RWPE2 (cell line): ENCODE results near the gene CIBAR2.

ENCODE experiments used
- ATAC-seq: fragments of 200-7000 bp; cut with Tn5 transposase; 3 replicates; pipeline ENCODE4 v1.9.1; 2021; ENCODE audit warnings: low read depth
- DNase-seq: peaks from one replicate; pipeline ENCODE4 v3.0.0-alpha.2; 2020; ENCODE audit warnings: low spot score
- H3K27ac ChIP-seq: fragments of 450-650 bp; 2 replicates; pipeline ENCODE4 v1.5.1; 2017; ENCODE audit warnings: mild to moderate bottlenecking; ENCODE audit not compliant: poor library complexity, severe bottlenecking
- H3K27me3 ChIP-seq: fragments of 250-450 bp; sonication (Bioruptor Pico); 2 replicates; pipeline ENCODE4 v1.5.1; 2021; ENCODE audit warnings: mild to moderate bottlenecking, moderate library complexity; ENCODE audit not compliant: insufficient read depth, poor library complexity, severe bottlenecking
- H3K36me3 ChIP-seq: fragments of 250-450 bp; sonication (Bioruptor Pico); 2 replicates; pipeline ENCODE4 v1.5.1; 2020; ENCODE audit warnings: low read depth, mild to moderate bottlenecking, moderate library complexity
- H3K4me1 ChIP-seq: fragments of 250-450 bp; sonication (Bioruptor Pico); 2 replicates; pipeline ENCODE4 v1.5.1; 2021; ENCODE audit warnings: mild to moderate bottlenecking, moderate library complexity; ENCODE audit not compliant: insufficient read depth, poor library complexity, severe bottlenecking
- H3K4me3 ChIP-seq: fragments of 250-450 bp; sonication (Bioruptor Pico); 2 replicates; pipeline ENCODE4 v1.5.1; 2021; ENCODE audit warnings: mild to moderate bottlenecking, moderate library complexity; ENCODE audit not compliant: severe bottlenecking
- H3K9me3 ChIP-seq: fragments of 250-450 bp; sonication (Bioruptor Pico); 2 replicates; pipeline ENCODE4 v1.5.1; 2021; ENCODE audit warnings: mild to moderate bottlenecking, moderate library complexity; ENCODE audit not compliant: severe bottlenecking
- TF ChIP-seq, protein P1 (sequence below): fragments of 450-650 bp; IDR thresholded peaks from one replicate; pipeline ENCODE4 v1.5.1; 2017; ENCODE audit warnings: mild to moderate bottlenecking, moderate library complexity; ENCODE audit not compliant: poor library complexity, severe bottlenecking

CIBAR2 gene

DNA sequence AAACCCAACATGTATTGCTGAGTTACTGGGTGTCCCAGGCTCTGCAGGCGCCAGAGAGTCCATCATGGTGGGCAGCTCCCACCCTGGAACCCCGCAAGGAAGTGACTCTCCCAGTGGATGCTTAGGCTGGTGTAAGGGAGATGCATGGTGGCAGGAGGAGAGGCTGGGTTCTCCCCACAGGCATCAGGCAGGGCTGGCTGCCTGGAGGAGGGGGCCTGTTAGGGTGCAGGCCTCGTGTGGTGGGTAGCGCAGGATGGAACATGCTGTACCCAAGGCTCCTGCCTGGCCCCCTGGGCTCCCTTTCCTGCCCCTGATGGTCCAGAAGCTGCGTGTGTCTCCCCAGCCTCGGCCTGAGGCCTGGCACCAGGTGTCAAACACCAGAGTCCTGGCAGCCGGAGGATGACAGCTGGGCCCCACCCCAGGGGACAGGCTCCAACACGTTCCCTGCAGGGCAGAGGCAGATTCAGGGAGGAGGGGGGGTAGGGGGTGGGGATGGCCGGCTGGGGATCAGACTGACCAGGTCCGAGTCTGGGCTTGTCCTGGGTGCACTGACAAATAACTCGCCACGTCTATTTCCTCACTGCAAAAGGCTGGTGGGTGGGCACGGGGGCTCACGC lies 40.2 kb upstream of the CIBAR2 start:
- Histone ChIP-seq H3K4me1 (peaks cover 22% of the 10 kb centered on the region), H3K36me3 (no peaks in the 10 kb centered on the region), H3K9me3 (no peaks in the 10 kb centered on the region), H3K4me3 (no peak overlapping the region), H3K27ac (peak overlapping the region; percentile 67), H3K27me3 (no peaks in the 10 kb centered on the region)
- ATAC-seq (peak; percentile 60), DNase-seq (peak; percentile 88)
- TF ChIP-seq, protein P1, sequence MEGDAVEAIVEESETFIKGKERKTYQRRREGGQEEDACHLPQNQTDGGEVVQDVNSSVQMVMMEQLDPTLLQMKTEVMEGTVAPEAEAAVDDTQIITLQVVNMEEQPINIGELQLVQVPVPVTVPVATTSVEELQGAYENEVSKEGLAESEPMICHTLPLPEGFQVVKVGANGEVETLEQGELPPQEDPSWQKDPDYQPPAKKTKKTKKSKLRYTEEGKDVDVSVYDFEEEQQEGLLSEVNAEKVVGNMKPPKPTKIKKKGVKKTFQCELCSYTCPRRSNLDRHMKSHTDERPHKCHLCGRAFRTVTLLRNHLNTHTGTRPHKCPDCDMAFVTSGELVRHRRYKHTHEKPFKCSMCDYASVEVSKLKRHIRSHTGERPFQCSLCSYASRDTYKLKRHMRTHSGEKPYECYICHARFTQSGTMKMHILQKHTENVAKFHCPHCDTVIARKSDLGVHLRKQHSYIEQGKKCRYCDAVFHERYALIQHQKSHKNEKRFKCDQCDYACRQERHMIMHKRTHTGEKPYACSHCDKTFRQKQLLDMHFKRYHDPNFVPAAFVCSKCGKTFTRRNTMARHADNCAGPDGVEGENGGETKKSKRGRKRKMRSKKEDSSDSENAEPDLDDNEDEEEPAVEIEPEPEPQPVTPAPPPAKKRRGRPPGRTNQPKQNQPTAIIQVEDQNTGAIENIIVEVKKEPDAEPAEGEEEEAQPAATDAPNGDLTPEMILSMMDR, result no peak

DNA sequence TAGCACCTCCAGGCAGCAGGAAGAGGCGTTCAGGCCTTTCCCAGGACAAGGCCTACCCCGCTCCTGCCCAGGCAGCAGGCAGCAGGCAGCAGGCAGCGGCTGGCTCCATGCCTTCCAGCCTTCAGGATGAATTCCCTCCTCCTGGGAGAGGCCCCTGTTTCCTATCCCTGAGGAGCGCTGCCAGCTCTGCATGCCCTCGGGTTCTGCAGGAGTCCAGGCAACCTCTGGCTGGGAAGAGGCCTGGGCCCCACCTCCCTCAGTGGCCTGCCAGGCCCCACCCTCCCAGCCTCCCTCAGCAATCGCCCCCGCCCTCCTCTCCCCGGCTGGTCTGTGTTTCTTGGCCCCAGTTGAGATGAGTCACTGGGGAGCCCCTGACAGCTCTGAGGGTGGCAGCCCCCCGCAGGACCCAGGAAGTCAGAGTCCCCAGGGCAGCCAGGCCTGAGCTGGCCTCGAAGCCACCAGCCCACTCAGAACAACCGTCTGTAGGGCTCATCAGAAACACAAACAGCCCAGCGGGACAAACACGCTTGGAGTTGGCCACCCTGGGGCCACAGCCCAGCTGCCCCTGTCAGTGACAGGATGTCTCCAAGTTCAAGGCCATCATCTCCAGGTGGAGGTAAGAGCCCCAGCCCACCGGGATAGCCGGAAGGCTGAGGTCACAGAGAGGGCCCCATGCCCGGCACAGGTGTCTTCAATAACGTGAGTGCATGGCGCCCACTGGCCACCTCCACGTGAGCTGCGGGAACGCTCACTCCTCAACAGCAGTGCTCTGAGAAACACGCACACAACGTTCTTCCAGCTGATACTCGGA lies 39.5 kb upstream of the CIBAR2 start:
- H3K27ac ChIP-seq, result peak overlapping the region; percentile 67
- H3K4me1 ChIP-seq, result peaks cover 22% of the 10 kb centered on the region
- H3K9me3 ChIP-seq, result no peaks in the 10 kb centered on the region
- peak; percentile 92 for ATAC-seq
- DNase-seq, result peak; percentile 95
- no peaks in the 10 kb centered on the region for H3K27me3 ChIP-seq
- TF ChIP-seq, protein P1, result no peak
- H3K4me3 ChIP-seq, result no peak overlapping the region
- H3K36me3 ChIP-seq, result no peaks in the 10 kb centered on the region

DNA sequence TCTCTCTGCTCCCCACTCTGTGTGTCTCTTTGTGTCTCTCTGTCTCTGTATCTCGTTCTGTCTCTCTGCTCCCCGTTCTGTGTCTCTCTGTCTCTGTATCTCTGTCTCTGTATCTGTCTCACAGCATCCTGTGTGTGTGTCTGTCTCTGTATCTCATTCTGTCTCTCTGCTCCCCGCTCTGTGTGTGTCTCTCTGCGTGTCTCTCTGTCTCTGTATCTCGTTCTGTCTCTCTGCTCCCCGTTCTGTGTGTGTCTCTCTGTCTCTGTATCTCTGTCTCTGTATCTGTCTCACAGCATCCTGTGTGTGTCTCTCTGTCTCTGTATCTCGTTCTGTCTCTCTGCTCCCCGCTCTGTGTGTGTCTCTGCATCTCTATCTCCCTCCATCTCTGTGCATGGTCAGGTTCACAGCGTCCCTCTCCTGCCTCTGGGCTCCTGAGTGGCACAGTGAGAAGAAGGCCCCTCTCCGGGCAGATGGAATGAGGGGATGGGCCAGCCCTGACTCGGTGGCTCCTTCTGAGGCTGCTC lies 38.9 kb upstream of the CIBAR2 start:
- DNase-seq (no peak), ATAC-seq (no peak)
- Histone ChIP-seq H3K36me3 (no peaks in the 10 kb centered on the region), H3K4me3 (no peak overlapping the region), H3K4me1 (peaks cover 22% of the 10 kb centered on the region), H3K27me3 (no peaks in the 10 kb centered on the region), H3K9me3 (no peaks in the 10 kb centered on the region), H3K27ac (peak overlapping the region; percentile 67)
- TF ChIP-seq, protein P1, result no peak

DNA sequence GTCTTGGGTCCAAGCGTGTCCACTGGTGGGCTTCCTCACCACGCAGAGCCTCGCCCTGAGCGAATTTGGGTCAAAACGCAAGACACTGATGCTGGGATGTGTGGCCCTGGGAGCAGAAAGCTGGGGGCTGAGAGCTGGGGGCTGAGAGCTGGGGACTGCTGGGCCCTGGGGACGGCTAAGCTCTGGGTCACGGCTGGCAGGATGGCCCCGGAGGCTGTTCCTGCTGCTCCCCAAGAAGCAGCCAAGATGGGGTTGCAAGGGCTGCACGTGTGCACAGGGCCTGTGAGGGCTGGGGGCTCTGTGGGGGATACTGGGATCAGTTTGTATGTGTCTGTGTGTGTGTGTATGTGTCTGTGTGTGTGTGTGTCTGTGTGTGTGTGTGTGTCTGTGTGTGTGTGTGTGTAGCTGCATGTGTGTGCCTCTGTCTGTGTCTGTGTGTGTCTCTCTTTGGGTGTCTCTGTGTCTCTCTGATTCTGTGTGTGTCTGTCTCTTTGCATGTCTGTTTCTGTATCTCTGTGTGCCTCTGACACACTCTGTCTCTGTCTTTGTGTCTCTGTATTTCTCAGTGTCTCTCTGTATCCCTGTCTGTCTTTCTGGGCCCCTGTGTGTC lies 38.2 kb upstream of the CIBAR2 start:
- TF ChIP-seq, protein P1, result no peak
- no peak for ATAC-seq
- H3K27ac ChIP-seq, result no peak overlapping the region

More for the DNA sequence above, 38.2 kb upstream of the CIBAR2 start:
- H3K9me3 ChIP-seq, result no peaks in the 10 kb centered on the region
- DNase-seq, result no peak
- no peaks in the 10 kb centered on the region for H3K36me3 ChIP-seq
- H3K4me1 ChIP-seq, result peaks cover 22% of the 10 kb centered on the region
- H3K27me3 ChIP-seq, result no peaks in the 10 kb centered on the region
- H3K4me3 ChIP-seq, result no peak overlapping the region
